ENCODE data around the gene FBXO31. TPM values are rescaled to one million over a fixed set of nuclear protein-coding genes. Genes with fewer than 3 reads are reported as not detected.

Gene FBXO31
- total and polyA plus RNA-seq, 2 donors (not counting 3 experiments of a cell fraction or from before 2014, with no cell fraction given), result 17.1 to 31.8 TPM

GRCh38 chr16:87328846-87329245, 54.7 kb downstream of the FBXO31 start:
- no peaks in the 10 kb centered on the region for H3K9me3 ChIP-seq (replicated peaks; ENCODE audit: control insufficient read depth, insufficient read depth, low read length)
- H3K36me3 ChIP-seq (ENCODE audit: control insufficient read depth in 2 of 2, extremely low read depth in 1 of 2, insufficient read depth in 2 of 2, low read length in 2 of 2), result peaks cover 4 to 12% of the 10 kb centered on the region in 2 experiments
- H3K9ac ChIP-seq (replicated peaks; ENCODE audit: extremely low read depth, insufficient read depth, low read length), result no peak overlapping the region
- no peaks in the 10 kb centered on the region for H3K79me2 ChIP-seq (ENCODE audit: control insufficient read depth, insufficient read depth, low read length)
- no peaks in the 10 kb centered on the region for H3K4me1 ChIP-seq (ENCODE audit: control insufficient read depth, extremely low read depth, insufficient read depth, low read length)
- CTCF ChIA-PET, result no interaction called here
- DNase-seq (ENCODE audit: low read depth, low spot score) (no peak), FAIRE-seq (no peak)
- no peaks in the 10 kb centered on the region for H3K27me3 ChIP-seq (ENCODE audit: control insufficient read depth in 2 of 2, insufficient read depth in 2 of 2, low read length in 2 of 2)
- H2AFZ ChIP-seq (ENCODE audit: low read depth, low read length), result no peak overlapping the region
- no peaks in the 10 kb centered on the region for H3K9me1 ChIP-seq (replicated peaks; ENCODE audit: control insufficient read depth, extremely low read depth, insufficient read depth, low read length)
- intact Hi-C loops (cut with micrococcal nuclease) (no loop called here), dilution Hi-C loops (cut with MboI; ENCODE audit: extremely low pct_ligation_motif_present, low sequenced_read_pairs) (no loop called here)
- POLR2A ChIA-PET, result no interaction called here
- no peaks in the 10 kb centered on the region for H4K20me1 ChIP-seq (replicated peaks; ENCODE audit: control insufficient read depth, extremely low read depth, insufficient read depth, low read length)
- H3K27ac ChIP-seq (ENCODE audit: insufficient read depth, low read depth, low read length), result no peak overlapping the region
- no peak for TF ChIP-seq GATA2 (IDR thresholded peaks at IDR 0.05; ENCODE audit: insufficient read depth, insufficient read length, low read depth, low read length)
- no peak for TF ChIP-seq POLR2A (IDR thresholded peaks at IDR 0.05; ENCODE audit: low read depth, low read length)
- no TSS peak for BruUV-seq (replicated peaks)
- no peak overlapping the region for H3K4me2 ChIP-seq (ENCODE audit: insufficient read depth, low read length)
- no peak overlapping the region for H3K4me3 ChIP-seq (replicated peaks in 1 of 3; ENCODE audit: insufficient read depth in 1 of 3, low read depth in 1 of 3, low read length in 3 of 3)

- Histone ChIP-seq H4K20me1 (replicated peaks; ENCODE audit: control insufficient read depth, extremely low read depth, insufficient read depth, low read length) (no peaks in the 10 kb centered on the region), H3K4me3 (replicated peaks in 1 of 3; ENCODE audit: insufficient read depth in 1 of 3, low read depth in 1 of 3, low read length in 3 of 3) (no peak overlapping the region), H3K27ac (ENCODE audit: insufficient read depth, low read depth, low read length) (no peak overlapping the region), H3K4me1 (ENCODE audit: control insufficient read depth, extremely low read depth, insufficient read depth, low read length) (no peaks in the 10 kb centered on the region), H3K9ac (replicated peaks; ENCODE audit: extremely low read depth, insufficient read depth, low read length) (no peak overlapping the region), H3K9me1 (replicated peaks; ENCODE audit: control insufficient read depth, extremely low read depth, insufficient read depth, low read length) (no peaks in the 10 kb centered on the region), H3K9me3 (replicated peaks; ENCODE audit: control insufficient read depth, insufficient read depth, low read length) (no peaks in the 10 kb centered on the region), H3K36me3 (ENCODE audit: control insufficient read depth in 2 of 2, extremely low read depth in 1 of 2, insufficient read depth in 2 of 2, low read length in 2 of 2) (peaks cover 2 to 11% of the 10 kb centered on the region in 2 experiments), H2AFZ (ENCODE audit: low read depth, low read length) (no peak overlapping the region), H3K27me3 (ENCODE audit: control insufficient read depth in 2 of 2, insufficient read depth in 2 of 2, low read length in 2 of 2) (no peaks in the 10 kb centered on the region), H3K4me2 (ENCODE audit: insufficient read depth, low read length) (no peak overlapping the region), H3K79me2 (ENCODE audit: control insufficient read depth, insufficient read depth, low read length) (no peaks in the 10 kb centered on the region)
- no peak for DNase-seq (ENCODE audit: low read depth, low spot score)
- BruUV-seq (replicated peaks), result no TSS peak
- intact Hi-C loops (cut with micrococcal nuclease), result no loop called here
- TF ChIP-seq MAX (IDR thresholded peaks at IDR 0.05; ENCODE audit: insufficient read depth, insufficient read length) (no peak), EZH2 (IDR thresholded peaks at IDR 0.05; ENCODE audit: borderline replicate concordance, low read depth, low read length, severe bottlenecking) (no peak), CTCF (IDR thresholded peaks at IDR 0.05; ENCODE audit: extremely low read depth in 1 of 2, insufficient read depth in 1 of 2, low read depth in 1 of 2, low read length in 2 of 2) (no peak), JUN (IDR thresholded peaks at IDR 0.05; ENCODE audit: borderline replicate concordance, insufficient read depth, insufficient read length, low read depth) (no peak), POLR2AphosphoS5 (IDR thresholded peaks at IDR 0.05; ENCODE audit: insufficient read depth, low read depth, low read length) (no peak), MYC (IDR thresholded peaks at IDR 0.05; ENCODE audit: low read depth, low read length) (no peak), FOS (IDR thresholded peaks at IDR 0.05; ENCODE audit: borderline replicate concordance, insufficient read depth, low read length) (no peak), POLR2A (IDR thresholded peaks at IDR 0.05; ENCODE audit: low read depth, low read length) (no peak), GATA2 (IDR thresholded peaks at IDR 0.05; ENCODE audit: insufficient read depth, insufficient read length, low read depth, low read length) (no peak)
- dilution Hi-C loops (cut with MboI; ENCODE audit: extremely low pct_ligation_motif_present, low sequenced_read_pairs), result no loop called here
- FAIRE-seq, result no peak
- POLR2A ChIA-PET, result no interaction called here
- CTCF ChIA-PET, result interaction anchor here (1.1 kb wide), 1 partner anchor 11 kb away, joined by 4 read pairs; the partner anchor contains the start of gene C16orf95
Observed at GRCh38 chr16:87327798-87328495, 55.6 kb downstream of the FBXO31 start.

All from endothelial cell of umbilical vein (primary cell).